ENCODE results near the gene PPM1E. TPM values are rescaled to one million over a fixed set of nuclear protein-coding genes. Genes with fewer than 3 reads are reported as not detected.

PPM1E gene
- total and polyA plus RNA-seq, 11 donors = 0.20 to 4.0 (median 0.50) TPM

- Histone ChIP-seq H3K9me3 (no peaks in the 10 kb centered on the region), H3K36me3 (peaks cover 0 to 48% (median 25%) of the 10 kb centered on the region in 9 donors), H3K4me3 (no peak overlapping the region), H3K27me3 (no peaks in the 10 kb centered on the region), H3K4me1 (peaks cover 0 to 33% (median 4%) of the 10 kb centered on the region in 12 donors), H3K27ac (peak overlapping the region in 1 of 12 donors; percentile 86)
- intact Hi-C loops (cut with DNase I) = loop anchor here in 4 of 10 donors (5.0 kb wide), 3 partner anchors 291 to 481 kb away; no protein-coding TSS in a partner anchor
- no peak for DNase-seq
- ATAC-seq = no peak
- no peak for TF ChIP-seq CTCF (IDR thresholded peaks at IDR 0.05)
- TF ChIP-seq POLR2A (IDR thresholded peaks at IDR 0.05) = no peak
- WGBS, 4 donors = 97 to 100% (median 100%) methylated on average over 2 of the region's 2 CpGs
These were observed 247.2 kb downstream of the PPM1E start for GRCh38 chr17:59002848-59003247.

GRCh38 chr17:59003860-59004259 is 248.2 kb downstream of the PPM1E start:
- no peak for DNase-seq
- Histone ChIP-seq H3K27ac (no peak overlapping the region), H3K36me3 (peaks cover 0 to 48% (median 21%) of the 10 kb centered on the region in 9 donors), H3K9me3 (no peaks in the 10 kb centered on the region), H3K4me1 (peaks cover 0 to 31% (median 5%) of the 10 kb centered on the region in 12 donors), H3K27me3 (no peaks in the 10 kb centered on the region), H3K4me3 (no peak overlapping the region)
- ATAC-seq = no peak
- intact Hi-C loops (cut with DNase I) = loop anchor here in 8 of 10 donors (2.0 to 5.0 kb wide), 6 partner anchors 292 to 485 kb away; no protein-coding TSS in a partner anchor
- TF ChIP-seq POLR2A (IDR thresholded peaks at IDR 0.05) (no peak), CTCF (IDR thresholded peaks at IDR 0.05) (no peak)
- WGBS, 4 donors = 95 to 100% (median 98%) methylated on average over 1 of the region's 1 CpG

- intact Hi-C loops (cut with DNase I) = loop anchor here (1.0 to 5.0 kb wide), 8 partner anchors 292 to 486 kb away; no protein-coding TSS in a partner anchor
- Histone ChIP-seq H3K4me3 (no peak overlapping the region), H3K4me1 (peaks cover 0 to 31% (median 5%) of the 10 kb centered on the region in 12 donors), H3K36me3 (peaks cover 0 to 45% (median 15%) of the 10 kb centered on the region in 9 donors), H3K9me3 (no peaks in the 10 kb centered on the region), H3K27ac (peak overlapping the region in 1 of 12 donors; percentile 6), H3K27me3 (no peaks in the 10 kb centered on the region)
- peak; percentile 90 to 98 (median 96) for TF ChIP-seq CTCF (IDR thresholded peaks at IDR 0.05)
- TF ChIP-seq POLR2A (IDR thresholded peaks at IDR 0.05) = no peak
- ATAC-seq (peak in 3 of 4 donors; percentile 70 to 76 (median 72)), DNase-seq (peak in 4 of 5 donors; percentile 39 to 48 (median 46))
- 19 to 25% (median 23%) methylated on average over 4 of the region's 4 CpGs for WGBS, 4 donors
These were observed 248.9 kb downstream of the PPM1E start for GRCh38 chr17:59004338-59005111.

GRCh38 chr17:59007995-59008394 is 252.3 kb downstream of the PPM1E start:
- 38 to 48% (median 44%) methylated on average over 2 of the region's 2 CpGs for WGBS, 4 donors

More at GRCh38 chr17:59007995-59008394, 252.3 kb downstream of the PPM1E start:
- ATAC-seq (peak in 2 of 4 donors; percentile 33 to 42), DNase-seq (no peak)
- peaks cover 0 to 56% (median 34%) of the 10 kb centered on the region in 9 donors for H3K36me3 ChIP-seq
- H3K27ac ChIP-seq = peak overlapping the region in 2 of 12 donors; percentile 1 to 32
- H3K4me1 ChIP-seq = peaks cover 0 to 16% (median 5%) of the 10 kb centered on the region in 12 donors
- intact Hi-C loops (cut with DNase I) = loop anchor here in 8 of 10 donors (2.0 to 5.0 kb wide), 5 partner anchors 296 to 486 kb away; no protein-coding TSS in a partner anchor
- H3K9me3 ChIP-seq = no peaks in the 10 kb centered on the region
- TF ChIP-seq CTCF (IDR thresholded peaks at IDR 0.05) (no peak), POLR2A (IDR thresholded peaks at IDR 0.05) (no peak)
- H3K27me3 ChIP-seq = no peaks in the 10 kb centered on the region
- H3K4me3 ChIP-seq = no peak overlapping the region

All from heart left ventricle (tissue), 16 donors.